Breast epithelium (tissue), 4 donors: ENCODE results near the gene UNKL. TPM values are rescaled to one million over a fixed set of nuclear protein-coding genes. Genes with fewer than 3 reads are reported as not detected.

Source experiments
- DNase-seq, 2 donors: peaks; one replicate each; pipeline ENCODE4 v3.0.0-alpha.2; 2019; ENCODE audit warnings: low spot score in 2 of 2
- H3K27ac ChIP-seq, 2 donors: fragments of 200-600 bp; sonication (generic) in 1 of 2; one replicate each; pipeline ENCODE4 v1.5.1; 2016 to 2019; ENCODE audit warnings: mild to moderate bottlenecking in 1 of 2
- H3K27me3 ChIP-seq, 2 donors: fragments of 200-600 bp; sonication (generic) in 1 of 2; one replicate each; pipeline versions ENCODE4 v1.5.1 to v1.6.0; 2017 to 2019; ENCODE audit warnings: control low read depth in 1 of 2, mild to moderate bottlenecking in 1 of 2
- H3K36me3 ChIP-seq: fragments of 200-600 bp; one replicate; pipeline ENCODE4 v1.5.1; 2019
- H3K4me1 ChIP-seq, 2 donors: fragments of 200-600 bp; sonication (generic); one replicate each; pipeline ENCODE4 v1.5.1; 2016 to 2019; ENCODE audit warnings: control low read depth in 1 of 2
- H3K4me3 ChIP-seq, 3 donors: fragments of 200-600 bp; sonication (generic); 1 replicate in 2 of 3; 2 replicates in 1 of 3; pipeline ENCODE4 v1.5.1; 2016 to 2019; ENCODE audit warnings: mild to moderate bottlenecking in 3 of 3, moderate library complexity in 2 of 3
- H3K9me3 ChIP-seq, 2 donors: fragments of 200-600 bp; sonication (generic) in 1 of 2; one replicate each; pipeline ENCODE4 v1.5.1; 2016 to 2019; ENCODE audit warnings: control low read depth in 1 of 2
- POLR2A ChIP-seq: fragments of 450-650 bp; IDR thresholded peaks from one replicate; pipeline ENCODE4 v1.6.1; 2016; ENCODE audit warnings: antibody characterized with exemption, mild to moderate bottlenecking, moderate library complexity
- POLR2AphosphoS5 ChIP-seq, 3 donors: sonication (generic); formaldehyde crosslinking; IDR thresholded peaks; one replicate each; pipeline ENCODE4 v1.6.1; 2017; ENCODE audit warnings: antibody characterized with exemption in 3 of 3
- intact Hi-C: fragments of 100-400 bp; cut with DNase I; formaldehyde crosslinking; loops from one replicate; pipeline ENCODE4 v1.15.1; 2023; ENCODE audit warnings: low total_unique reads
- total RNA-seq, 3 donors: library from RNA; depleted of rRNA; stranded (reverse); fragments of >200 nt; gene quantifications; one replicate each; pipeline ENCODE4 v1.1.0, GENCODE V29; 2016
- TF ChIP-seq, protein P1 (sequence below), 3 donors: fragments of 450-650 bp; IDR thresholded peaks; one replicate each; pipeline ENCODE4 v1.5.1; 2016 to 2017; ENCODE audit warnings: antibody characterized with exemption in 3 of 3, mild to moderate bottlenecking in 3 of 3, moderate library complexity in 3 of 3

UNKL gene
- total RNA-seq, 3 donors from 2014 or later: 18.6 to 28.5 (median 27.5) TPM

DNA sequence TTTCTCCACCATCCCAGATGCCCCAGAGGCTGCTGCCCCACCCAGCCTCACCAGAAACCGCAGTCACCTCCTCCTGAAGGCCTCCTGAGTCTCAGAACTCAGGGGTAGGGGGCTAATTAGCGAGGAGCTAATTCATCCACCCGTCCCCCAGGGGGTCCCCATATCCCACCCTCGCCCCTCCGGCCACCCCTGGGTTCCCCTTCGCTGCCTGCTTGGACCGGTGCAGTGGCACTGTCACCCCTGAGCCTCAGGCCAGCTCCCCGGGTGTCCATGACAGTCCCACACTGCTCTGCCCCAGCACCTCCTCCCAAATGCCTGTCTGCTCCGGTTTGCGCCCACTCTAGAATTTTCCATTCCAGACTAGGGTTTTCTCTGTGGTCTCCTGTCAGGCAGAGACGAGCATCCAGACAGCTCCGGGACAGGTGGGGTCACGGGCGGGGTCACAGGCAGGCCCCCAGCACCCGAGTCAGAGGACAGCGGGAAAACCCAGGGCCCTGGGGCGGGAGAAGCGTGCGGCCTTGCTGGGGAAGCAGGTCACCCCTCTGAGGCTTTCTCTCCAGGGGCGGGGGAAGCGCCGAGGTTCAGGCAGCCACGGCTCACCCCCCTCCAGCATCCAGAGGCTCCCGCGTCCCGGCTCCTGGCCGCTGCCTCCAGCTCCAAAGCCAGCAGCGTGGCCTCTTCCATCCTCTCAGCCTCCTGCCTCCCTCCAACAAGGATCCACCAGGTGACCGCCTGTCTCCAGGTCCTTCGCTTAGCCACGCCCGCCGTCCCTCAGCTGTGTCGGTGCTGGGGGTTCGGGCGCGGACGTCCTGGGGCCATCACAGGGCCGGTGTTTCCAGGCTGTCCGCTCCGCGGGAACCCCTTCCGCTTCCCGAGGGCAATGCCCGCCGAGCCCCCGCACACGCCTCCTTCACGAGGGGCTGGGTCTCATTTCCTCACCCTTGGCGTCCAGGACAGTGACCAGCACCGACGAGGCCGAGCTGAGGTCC lies 13.3 kb upstream of the UNKL start:
- Histone ChIP-seq H3K27me3 (no peaks in the 10 kb centered on the region), H3K9me3 (no peaks in the 10 kb centered on the region), H3K4me3 (peak overlapping the region; percentile 4 to 68 (median 55)), H3K27ac (peak overlapping the region; percentile 52 to 55), H3K36me3 (no peaks in the 10 kb centered on the region), H3K4me1 (no peaks in the 10 kb centered on the region)
- DNase-seq: peak in 1 of 2 donors; percentile 44
- no peak for TF ChIP-seq POLR2A
- no peak for TF ChIP-seq POLR2AphosphoS5 (IDR thresholded peaks at IDR 0.05)
- TF ChIP-seq, protein P1, sequence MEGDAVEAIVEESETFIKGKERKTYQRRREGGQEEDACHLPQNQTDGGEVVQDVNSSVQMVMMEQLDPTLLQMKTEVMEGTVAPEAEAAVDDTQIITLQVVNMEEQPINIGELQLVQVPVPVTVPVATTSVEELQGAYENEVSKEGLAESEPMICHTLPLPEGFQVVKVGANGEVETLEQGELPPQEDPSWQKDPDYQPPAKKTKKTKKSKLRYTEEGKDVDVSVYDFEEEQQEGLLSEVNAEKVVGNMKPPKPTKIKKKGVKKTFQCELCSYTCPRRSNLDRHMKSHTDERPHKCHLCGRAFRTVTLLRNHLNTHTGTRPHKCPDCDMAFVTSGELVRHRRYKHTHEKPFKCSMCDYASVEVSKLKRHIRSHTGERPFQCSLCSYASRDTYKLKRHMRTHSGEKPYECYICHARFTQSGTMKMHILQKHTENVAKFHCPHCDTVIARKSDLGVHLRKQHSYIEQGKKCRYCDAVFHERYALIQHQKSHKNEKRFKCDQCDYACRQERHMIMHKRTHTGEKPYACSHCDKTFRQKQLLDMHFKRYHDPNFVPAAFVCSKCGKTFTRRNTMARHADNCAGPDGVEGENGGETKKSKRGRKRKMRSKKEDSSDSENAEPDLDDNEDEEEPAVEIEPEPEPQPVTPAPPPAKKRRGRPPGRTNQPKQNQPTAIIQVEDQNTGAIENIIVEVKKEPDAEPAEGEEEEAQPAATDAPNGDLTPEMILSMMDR (IDR thresholded peaks at IDR 0.05): no peak
- intact Hi-C loops: no loop called here

DNA sequence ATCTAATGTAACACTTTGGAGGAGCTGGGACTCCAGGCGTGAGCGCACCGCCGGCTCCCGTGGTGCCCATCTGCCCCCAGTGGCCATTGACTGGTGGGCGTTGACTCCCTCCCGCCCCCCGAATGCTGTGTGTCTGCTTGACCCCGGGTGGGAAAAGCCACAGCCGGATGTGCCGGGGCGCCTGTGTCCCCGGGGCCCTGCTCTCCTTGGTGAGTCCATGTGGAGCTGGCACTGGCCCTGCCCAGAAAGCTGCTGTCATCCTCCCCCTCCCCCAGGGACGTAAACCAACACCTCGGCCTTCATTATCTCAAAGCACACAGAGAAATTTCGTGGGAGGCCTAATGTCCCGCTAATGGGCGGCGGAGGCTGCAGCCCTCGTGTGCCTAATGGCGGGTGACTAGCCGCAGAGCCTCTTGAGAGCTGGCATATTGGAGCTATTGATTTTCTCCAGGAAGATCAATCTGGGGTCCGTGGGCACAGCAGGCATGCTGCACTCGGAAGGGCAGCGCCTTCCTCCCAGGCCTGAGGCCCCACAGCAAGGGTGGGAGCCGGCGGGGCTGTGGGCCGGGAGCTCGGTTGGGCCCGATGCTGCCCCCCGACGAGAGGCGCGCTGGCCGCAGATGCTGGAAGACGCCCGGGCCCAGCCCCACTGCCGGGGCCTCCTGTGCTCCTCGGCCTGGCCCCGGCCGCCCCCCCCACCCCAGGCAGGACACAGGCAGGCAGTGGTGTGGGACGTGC lies 12.4 kb upstream of the UNKL start:
- Histone ChIP-seq H3K27ac (peak overlapping the region in 1 of 2 donors; percentile 55), H3K27me3 (no peaks in the 10 kb centered on the region)

DNA sequence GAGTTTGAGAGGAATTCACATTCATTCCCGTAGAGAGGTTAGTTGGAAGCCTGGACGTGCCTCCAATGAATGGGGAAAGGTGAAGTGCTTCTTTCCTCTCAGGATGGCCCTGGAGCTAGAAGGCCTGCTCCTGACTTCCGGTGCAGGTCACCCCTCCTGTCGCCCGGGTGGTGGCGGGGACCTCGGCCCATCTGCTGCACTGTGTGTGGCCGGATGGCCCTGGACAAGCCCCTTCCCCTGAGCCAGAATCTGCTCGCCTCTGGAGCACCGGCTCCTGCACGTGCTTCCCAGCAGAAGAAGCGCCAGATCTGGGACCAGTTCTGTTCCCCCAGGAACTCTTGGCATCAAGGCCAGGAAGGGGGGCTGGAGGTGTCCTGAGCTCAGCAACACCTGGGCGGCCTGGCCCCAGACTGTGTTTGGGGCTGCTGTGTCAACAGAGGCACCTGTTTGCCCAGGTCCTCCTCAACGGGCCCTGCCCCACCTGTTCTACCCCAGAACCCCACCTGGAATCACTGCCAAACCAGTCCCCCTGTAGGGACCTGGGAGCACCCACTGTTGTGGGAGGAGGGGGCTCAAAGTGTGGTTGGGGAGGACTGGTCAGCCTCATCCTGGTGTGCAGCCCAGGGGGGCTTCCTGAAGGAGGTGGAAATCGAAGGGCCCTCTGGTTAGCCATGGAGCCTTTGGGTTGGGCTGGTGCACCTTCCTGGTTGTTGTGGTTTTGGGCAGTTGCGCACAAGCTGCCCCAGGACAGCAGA lies 11.3 kb upstream of the UNKL start:
- no peaks in the 10 kb centered on the region for H3K36me3 ChIP-seq
- no peak for DNase-seq
- intact Hi-C loops: no loop called here
- H3K27me3 ChIP-seq: no peaks in the 10 kb centered on the region
- H3K4me3 ChIP-seq: no peak overlapping the region
- no peak overlapping the region for H3K27ac ChIP-seq
- H3K9me3 ChIP-seq: no peaks in the 10 kb centered on the region
- TF ChIP-seq POLR2A: no peak
- no peaks in the 10 kb centered on the region for H3K4me1 ChIP-seq

More for the DNA sequence above, 12.4 kb upstream of the UNKL start:
- TF ChIP-seq POLR2A: no peak
- TF ChIP-seq POLR2AphosphoS5 (IDR thresholded peaks at IDR 0.05): no peak
- TF ChIP-seq, protein P1 (IDR thresholded peaks at IDR 0.05): no peak
- no peaks in the 10 kb centered on the region for H3K9me3 ChIP-seq
- peak overlapping the region in 2 of 3 donors; percentile 55 to 68 for H3K4me3 ChIP-seq
- no peaks in the 10 kb centered on the region for H3K4me1 ChIP-seq
- intact Hi-C loops: no loop called here
- no peaks in the 10 kb centered on the region for H3K36me3 ChIP-seq
- DNase-seq: no peak

DNA sequence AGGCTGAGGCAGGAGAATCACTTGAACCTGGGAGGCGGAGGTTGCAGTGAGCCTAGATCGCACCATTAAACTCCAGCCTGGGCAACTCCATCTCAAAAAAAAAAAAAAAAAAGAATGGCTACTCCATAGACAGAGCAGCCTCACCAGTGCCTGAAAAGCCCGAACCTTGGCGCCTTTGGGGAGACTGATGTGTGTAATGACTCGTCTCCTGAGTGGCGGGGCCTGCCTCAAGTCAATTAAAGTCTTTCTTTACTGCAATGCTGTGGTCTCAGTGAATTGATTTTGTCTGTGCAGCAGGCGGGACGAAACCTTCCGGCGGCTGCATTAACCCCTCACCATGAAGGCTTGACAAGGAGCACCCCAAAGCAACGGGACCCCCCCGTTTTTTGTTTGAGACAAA lies 9.5 kb upstream of the UNKL start:
- no peaks in the 10 kb centered on the region for H3K36me3 ChIP-seq
- intact Hi-C loops: no loop called here
- DNase-seq: no peak
- no peaks in the 10 kb centered on the region for H3K27me3 ChIP-seq
- no peak for TF ChIP-seq POLR2AphosphoS5 (IDR thresholded peaks at IDR 0.05)
- TF ChIP-seq POLR2A: no peak
- TF ChIP-seq, protein P1 (IDR thresholded peaks at IDR 0.05): no peak
- no peak overlapping the region for H3K27ac ChIP-seq
- H3K4me3 ChIP-seq: no peak overlapping the region
- no peaks in the 10 kb centered on the region for H3K9me3 ChIP-seq
- H3K4me1 ChIP-seq: peaks cover 4 to 6% of the 10 kb centered on the region in 2 donors

DNA sequence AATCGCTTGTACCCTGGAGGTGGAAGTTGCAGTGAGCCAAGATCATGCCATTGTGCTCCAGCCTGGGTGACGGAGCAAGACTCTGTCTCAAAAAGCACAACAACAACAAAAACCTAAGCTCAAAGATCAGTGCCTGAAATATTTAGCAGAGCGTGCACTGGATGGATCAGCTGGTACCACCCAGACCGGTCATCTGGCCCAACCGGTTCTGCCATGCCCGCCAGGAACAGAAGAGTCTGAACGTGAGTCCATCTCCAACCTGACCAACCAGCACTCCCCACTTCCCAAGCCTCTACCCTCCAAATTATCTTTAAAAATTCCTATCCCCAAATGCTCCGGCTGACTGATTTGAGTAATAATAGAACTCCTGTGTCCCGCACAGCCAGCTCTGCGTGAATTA lies 7.6 kb upstream of the UNKL start:
- Histone ChIP-seq H3K36me3 (no peaks in the 10 kb centered on the region), H3K27ac (peak overlapping the region; percentile 93 to 97), H3K4me1 (peaks cover 4 to 6% of the 10 kb centered on the region in 2 donors), H3K27me3 (no peaks in the 10 kb centered on the region), H3K4me3 (no peak overlapping the region), H3K9me3 (no peaks in the 10 kb centered on the region)
- intact Hi-C loops: no loop called here
- no peak for DNase-seq
- TF ChIP-seq POLR2AphosphoS5 (IDR thresholded peaks at IDR 0.05) (no peak), POLR2A (no peak)
- TF ChIP-seq, protein P1 (IDR thresholded peaks at IDR 0.05): no peak
